HCT116 (cell line): ENCODE data around the gene LMCD1. TPM values are rescaled to one million over a fixed set of nuclear protein-coding genes. Genes with fewer than 3 reads are reported as not detected.

Experiments
- ATAC-seq: fragments of 200-7000 bp; cut with Tn5 transposase; 2 replicates; pipeline ENCODE4 v1.9.1; 2020; ENCODE audit warnings: mild to moderate bottlenecking, moderate library complexity
- BruUV-seq: library from RNA; stranded (reverse); fragments of 400-500 nt; replicated peaks from 2 replicates; lab custom pipeline; 2021; lab: Mats Ljungman, UMichigan
- CTCF ChIA-PET: fragments of 300-600 bp; sonication (Branson Sonifier 250); formaldehyde crosslinking; loops from one replicate; lab custom pipeline; 2021; ENCODE audit warnings: antibody characterized with exemption; lab: Charles Lee
- POLR2A ChIA-PET: fragments of 300-600, 350-600 bp; sonication (Branson Sonifier 250); formaldehyde crosslinking; loops from one replicate; lab custom pipeline; 2021; ENCODE audit warnings: antibody characterized with exemption; lab: Charles Lee
- RAD21 ChIA-PET, 2 experiments: fragments of 300-600 bp; sonication (Branson Sonifier 250); formaldehyde crosslinking; loops; one replicate each; lab custom pipeline; 2023; ENCODE audit warnings: low total read pairs in 2 of 2; ENCODE audit not compliant: uncharacterized antibody in 2 of 2, unreplicated experiment in 2 of 2, low non-redundant PET in 1 of 2; lab: Charles Lee
- DNase-seq: peaks from one replicate; pipeline ENCODE4 v3.0.0-alpha.2; 2010; ENCODE audit warnings: low read depth, low spot score
- H2AFZ ChIP-seq: fragments of 200-600 bp; shearing (Covaris generic), sonication (generic); 2 replicates; pipeline ENCODE4 v1.6.1; 2017; ENCODE audit warnings: low read depth, mixed run types, mixed read lengths, antibody characterized with exemption, low read length; ENCODE audit not compliant: poor library complexity, severe bottlenecking
- H3K27ac ChIP-seq: 2 replicates; pipeline ENCODE4 v1.5.1; 2012; ENCODE audit warnings: low read depth, low read length
- H3K27me3 ChIP-seq: fragments of 200-600 bp; sonication (generic); 2 replicates; pipeline ENCODE4 v1.6.1; 2016; ENCODE audit warnings: mixed run types, low read length, mixed read lengths; ENCODE audit not compliant: insufficient read depth
- H3K36me3 ChIP-seq, 2 experiments: fragments of 200-500 bp in 1 of 2; fragments of 200-600 bp in 1 of 2; sonication (Bioruptor generic) in 1 of 2; sonication (generic) in 1 of 2; 2 replicates each; pipeline versions ENCODE4 v1.5.1 to v1.6.1; 2014 to 2016; ENCODE audit warnings: low read length in 2 of 2, inconsistent platforms in 1 of 2, mixed read lengths in 1 of 2, mixed run types in 1 of 2; ENCODE audit not compliant: insufficient read depth in 2 of 2, control insufficient read depth in 1 of 2
- H3K4me1 ChIP-seq, 2 experiments: fragments of 200-600 bp in 1 of 2; sonication (generic) in 1 of 2; 2 replicates each; pipeline versions ENCODE4 v1.5.1 to v1.6.1; 2012 to 2017; ENCODE audit warnings: low read length in 2 of 2, inconsistent platforms in 1 of 2, mild to moderate bottlenecking in 1 of 2, mixed read lengths in 1 of 2, mixed run types in 1 of 2, moderate library complexity in 1 of 2; ENCODE audit not compliant: insufficient read depth in 2 of 2, control insufficient read depth in 1 of 2
- H3K4me2 ChIP-seq: fragments of 200-600 bp; sonication (generic); 2 replicates; pipeline ENCODE4 v1.6.1; 2017; ENCODE audit warnings: mixed run types, low read length, mixed read lengths
- H3K4me3 ChIP-seq, 2 experiments: fragments of 200-600 bp in 1 of 2; sonication (generic) in 1 of 2; replicated peaks in 1 of 2; 2 replicates each; pipeline ENCODE4 v1.5.1; 2011 to 2016; ENCODE audit warnings: low read length in 2 of 2, control low read depth in 1 of 2, low read depth in 1 of 2, mild to moderate bottlenecking in 1 of 2, mixed read lengths in 1 of 2, mixed run types in 1 of 2
- H3K79me2 ChIP-seq: fragments of 200-600 bp; sonication (generic); 2 replicates; pipeline ENCODE4 v1.6.1; 2017; ENCODE audit warnings: mild to moderate bottlenecking, mixed run types, low read length, moderate library complexity, mixed read lengths; ENCODE audit not compliant: insufficient read depth
- H3K9ac ChIP-seq: fragments of 200-600 bp; sonication (generic); 2 replicates; pipeline ENCODE4 v1.6.1; 2016; ENCODE audit warnings: low read length, mixed read lengths
- H3K9me2 ChIP-seq: fragments of 200-600 bp; sonication (generic), shearing (Covaris generic); 2 replicates; pipeline ENCODE4 v1.6.1; 2017; ENCODE audit warnings: mixed run types, mild to moderate bottlenecking, moderate library complexity; ENCODE audit not compliant: insufficient read depth
- H3K9me3 ChIP-seq, 2 experiments: fragments of 200-500 bp in 1 of 2; fragments of 200-600 bp in 1 of 2; sonication (Bioruptor generic) in 1 of 2; sonication (generic) in 1 of 2; 2 replicates each; pipeline ENCODE4 v1.6.1; 2014 to 2017; ENCODE audit warnings: low read length in 2 of 2, mixed read lengths in 2 of 2, inconsistent platforms in 1 of 2, low read depth in 1 of 2, mild to moderate bottlenecking in 1 of 2, mixed run types in 1 of 2, moderate library complexity in 1 of 2; ENCODE audit not compliant: control insufficient read depth in 1 of 2, insufficient read depth in 1 of 2
- H4K20me1 ChIP-seq: fragments of 200-600 bp; sonication (generic), shearing (Covaris generic); 2 replicates; pipeline ENCODE4 v1.6.1; 2017; ENCODE audit warnings: mixed run types, mild to moderate bottlenecking, moderate library complexity; ENCODE audit not compliant: insufficient read depth
- CBX3 ChIP-seq: IDR thresholded peaks from 2 replicates; pipeline ENCODE4 v1.6.1; 2012; ENCODE audit warnings: low read depth
- CEBPB ChIP-seq: IDR thresholded peaks from 2 replicates; pipeline ENCODE4 v1.6.1; 2012; ENCODE audit warnings: low read depth
- ELF1 ChIP-seq: IDR thresholded peaks from 2 replicates; pipeline ENCODE4 v1.6.1; 2012; ENCODE audit warnings: low read depth, borderline replicate concordance
- EZH2 ChIP-seq: fragments of 200-600 bp; sonication (generic); IDR thresholded peaks from 2 replicates; pipeline ENCODE4 v1.6.1; 2017; ENCODE audit warnings: antibody characterized with exemption, mixed run types
- MAX ChIP-seq: IDR thresholded peaks from 2 replicates; pipeline ENCODE4 v1.6.1; 2012
- POLR2AphosphoS5 ChIP-seq: IDR thresholded peaks from 2 replicates; pipeline ENCODE4 v1.6.1; 2011; ENCODE audit warnings: mild to moderate bottlenecking, low read depth, low read length, moderate library complexity
- REST ChIP-seq: IDR thresholded peaks from 2 replicates; pipeline ENCODE4 v1.6.1; 2012; ENCODE audit warnings: low read depth
- SIN3A ChIP-seq: IDR thresholded peaks from 2 replicates; pipeline ENCODE4 v1.6.1; 2012; ENCODE audit warnings: low read depth
- SP1 ChIP-seq: IDR thresholded peaks from 2 replicates; pipeline ENCODE4 v1.6.1; 2012; ENCODE audit warnings: low read depth
- YY1 ChIP-seq: IDR thresholded peaks from 2 replicates; pipeline ENCODE4 v1.6.1; 2011; ENCODE audit warnings: low read length, low read depth, moderate library complexity, mild to moderate bottlenecking; ENCODE audit not compliant: insufficient replicate concordance; ENCODE audit errors: extremely low read depth
- ZBTB33 ChIP-seq: IDR thresholded peaks from 2 replicates; pipeline ENCODE4 v1.6.1; 2011; ENCODE audit warnings: mild to moderate bottlenecking, low read length, moderate library complexity; ENCODE audit not compliant: insufficient replicate concordance; ENCODE audit errors: extremely low read depth
- ZFX ChIP-seq: fragments of 450-650 bp; IDR thresholded peaks from 2 replicates; pipeline ENCODE4 v1.6.1; 2017
- intact Hi-C: fragments of 100-400 bp; cut with micrococcal nuclease; formaldehyde crosslinking; loops from 2 replicates; pipeline ENCODE4 v1.10.0; 2022
- total RNA-seq: library from RNA; stranded (reverse); gene quantifications from one replicate; pipeline ENCODE4 v1.2.1, GENCODE V29; 2021; ENCODE audit not compliant: unreplicated experiment

LMCD1 gene
- total RNA-seq, 1 experiment from 2014 or later = 4.6 TPM

- Histone ChIP-seq H3K27me3 (no peaks in the 10 kb centered on the region), H3K4me3 (no peak overlapping the region), H3K9ac (no peak overlapping the region), H3K79me2 (no peaks in the 10 kb centered on the region), H3K9me2 (no peaks in the 10 kb centered on the region), H3K36me3 (no peaks in the 10 kb centered on the region), H4K20me1 (no peaks in the 10 kb centered on the region), H2AFZ (no peak overlapping the region), H3K4me1 (no peaks in the 10 kb centered on the region), H3K4me2 (no peak overlapping the region), H3K27ac (no peak overlapping the region), H3K9me3 (no peaks in the 10 kb centered on the region)
- POLR2A ChIA-PET = no interaction called here
- TF ChIP-seq CEBPB (no peak), ELF1 (no peak), SP1 (no peak), POLR2AphosphoS5 (no peak), ZFX (no peak), REST (no peak), YY1 (no peak), CBX3 (no peak), EZH2 (no peak), ZBTB33 (no peak), MAX (no peak), SIN3A (no peak)
- ATAC-seq = no peak
- RAD21 ChIA-PET = no interaction called here
- CTCF ChIA-PET = no interaction called here
- no TSS peak for BruUV-seq
- intact Hi-C loops = no loop called here
- no peak for DNase-seq
Measured at GRCh38 chr3:8552223-8552762, 50.7 kb downstream of the LMCD1 start.
